Dedifferentiated amniotic fluid mesenchymal stem cell (primary cell): ENCODE measurements around the gene IRS1.

Experiments
- DNase-seq: peaks from one replicate; pipeline ENCODE4 v3.0.0-alpha.2; 2016; ENCODE audit errors: extremely low spot score

The IRS1 gene

DNA sequence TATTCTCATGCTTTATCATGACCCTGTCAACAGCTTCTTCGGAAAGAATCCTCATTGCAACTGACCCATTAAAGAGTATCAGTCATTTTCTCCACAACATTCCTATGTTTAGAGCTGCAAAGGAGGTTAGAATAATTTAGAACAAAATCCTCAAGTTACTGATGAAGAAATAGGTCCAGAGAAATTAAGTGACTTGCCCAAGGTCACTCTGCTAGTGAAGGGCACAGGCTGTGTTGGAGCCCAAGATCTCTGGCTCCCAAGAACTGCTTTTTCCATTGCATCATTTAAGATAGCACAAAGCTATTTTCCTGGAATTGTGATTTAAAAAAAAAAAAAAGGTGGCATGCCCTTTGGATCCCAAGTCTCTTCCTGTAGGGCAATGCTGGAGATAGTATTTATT is 9.6 kb downstream of the IRS1 start:
- DNase-seq = no peak

DNA sequence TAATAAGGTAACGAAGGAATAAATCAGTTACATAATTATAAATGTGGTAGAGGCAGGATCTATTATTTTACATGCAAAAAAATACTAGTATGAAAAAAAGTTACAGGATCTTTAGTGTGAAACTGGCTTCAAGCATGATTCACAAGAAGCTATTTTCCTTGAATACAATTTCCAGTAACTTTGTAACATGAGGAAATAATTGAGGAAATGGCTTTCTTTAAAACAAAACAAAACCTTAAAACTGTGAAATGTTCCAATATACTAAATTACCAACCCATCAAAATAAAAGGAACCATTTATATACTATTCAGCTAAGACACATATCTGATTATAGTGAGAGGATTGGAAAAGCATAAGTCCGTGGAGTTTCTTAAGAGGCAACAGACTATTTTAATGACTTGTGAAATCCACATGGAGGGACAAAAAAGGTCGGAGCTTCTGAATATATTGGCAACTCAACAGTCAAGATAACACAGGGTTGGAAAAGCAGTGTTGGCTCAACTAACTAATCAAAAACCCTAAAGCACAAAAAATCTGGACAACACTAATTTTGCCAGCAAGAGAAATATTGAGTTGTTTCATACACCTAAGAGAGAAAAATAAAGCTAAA is 10.6 kb downstream of the IRS1 start:
- DNase-seq = no peak

DNA sequence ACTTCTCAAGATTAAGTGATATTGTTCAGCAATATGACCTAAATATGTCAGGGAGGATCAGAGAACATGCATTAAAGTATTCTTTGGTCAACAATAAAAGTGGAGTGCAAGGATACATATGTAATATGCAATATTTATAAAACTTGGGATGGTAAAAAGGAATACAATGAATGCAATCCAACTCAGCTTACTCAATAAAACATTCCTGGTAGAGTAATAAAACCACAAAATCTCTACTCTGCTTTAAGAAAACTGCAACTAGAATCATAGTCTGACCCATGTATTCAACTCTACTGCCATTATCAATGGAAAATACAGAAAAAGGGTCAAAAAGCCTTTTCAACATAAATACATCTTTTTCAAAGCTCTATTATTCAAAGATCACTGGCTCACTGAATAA is 11.6 kb downstream of the IRS1 start:
- no peak for DNase-seq

DNA sequence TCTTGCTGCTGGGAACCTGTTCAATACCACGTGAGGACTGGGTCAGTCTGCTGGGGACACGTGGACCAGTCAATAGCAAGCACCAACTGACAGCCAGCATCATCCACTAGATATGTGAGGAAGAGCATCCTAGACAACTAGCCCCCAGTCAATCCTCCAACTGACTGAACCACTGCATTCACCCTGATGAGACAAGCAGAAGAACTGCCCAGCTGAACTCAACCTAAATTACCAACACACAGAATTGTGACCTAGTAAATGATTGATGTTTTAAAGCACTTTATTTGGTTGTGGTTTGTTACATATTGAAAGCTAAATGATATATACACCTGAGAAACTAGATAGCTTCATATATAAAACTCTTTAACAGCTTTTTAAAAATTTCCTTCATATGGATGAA is 15.7 kb downstream of the IRS1 start:
- DNase-seq = no peak

- no peak for DNase-seq
These were observed 17.4 kb downstream of the IRS1 start for GRCh38 chr2:226782092-226782713.

GRCh38 chr2:226780431-226780830 is 19.2 kb downstream of the IRS1 start:
- no peak for DNase-seq

- DNase-seq = no peak
These were observed 22.0 kb downstream of the IRS1 start for GRCh38 chr2:226777611-226778010.

- no peak for DNase-seq
These were observed 23.5 kb downstream of the IRS1 start for GRCh38 chr2:226776104-226776503.

- DNase-seq = no peak
These were observed 24.5 kb downstream of the IRS1 start for GRCh38 chr2:226775032-226775509.

DNA sequence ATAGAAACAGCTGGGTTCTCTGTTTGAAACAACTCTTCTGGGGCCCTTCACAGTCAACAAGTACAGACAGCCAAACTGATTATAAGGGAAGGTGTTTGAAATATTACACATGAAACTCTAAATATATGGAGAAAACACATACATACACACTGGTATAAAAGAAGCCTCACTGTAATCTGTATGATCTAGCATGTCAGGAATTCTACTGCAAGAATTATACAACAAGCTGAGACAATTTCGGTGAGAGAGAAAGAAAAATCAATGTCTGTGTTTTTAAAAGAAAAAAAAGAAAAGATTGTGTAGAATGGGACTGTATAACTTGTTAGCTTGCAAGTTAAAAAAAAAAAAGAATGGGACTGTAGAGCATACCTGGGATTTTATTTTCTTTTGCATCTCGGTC is 26.3 kb downstream of the IRS1 start:
- DNase-seq = no peak

DNA sequence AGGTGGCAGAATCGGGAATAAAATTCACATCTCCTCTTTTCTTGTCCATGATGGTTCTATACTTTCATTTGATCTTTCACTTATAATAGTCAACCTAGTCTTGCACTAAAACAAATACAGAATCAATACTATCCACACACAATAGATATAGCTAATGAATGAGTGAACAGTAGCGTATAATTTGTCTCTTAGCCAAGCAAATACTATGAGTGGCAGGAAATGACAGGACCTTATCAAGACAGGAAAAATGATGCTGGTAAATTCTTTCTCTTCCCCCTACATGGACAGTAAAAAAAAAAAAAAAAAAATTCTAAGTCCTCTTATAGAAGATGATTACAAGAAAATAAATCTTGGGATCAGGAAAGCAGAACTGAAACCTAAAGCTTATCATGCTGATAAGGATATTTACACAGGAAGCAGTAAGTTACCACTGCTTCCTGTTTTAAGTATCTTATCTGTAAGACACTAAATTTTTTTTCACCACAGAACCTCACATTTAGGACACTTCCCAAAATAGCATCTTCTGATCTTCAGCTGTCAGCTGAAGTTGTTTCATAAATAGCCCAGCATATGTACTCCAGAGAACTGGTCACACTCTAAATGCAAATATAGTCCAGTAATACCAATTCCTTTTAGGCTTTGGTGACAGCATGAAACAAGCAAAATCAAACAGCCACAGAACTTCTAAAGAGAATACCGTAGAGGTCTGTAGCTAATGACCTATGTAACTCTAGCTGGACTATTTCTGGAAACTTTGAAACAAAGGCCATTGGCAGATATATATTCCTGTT is 27.0 kb downstream of the IRS1 start:
- no peak for DNase-seq

DNA sequence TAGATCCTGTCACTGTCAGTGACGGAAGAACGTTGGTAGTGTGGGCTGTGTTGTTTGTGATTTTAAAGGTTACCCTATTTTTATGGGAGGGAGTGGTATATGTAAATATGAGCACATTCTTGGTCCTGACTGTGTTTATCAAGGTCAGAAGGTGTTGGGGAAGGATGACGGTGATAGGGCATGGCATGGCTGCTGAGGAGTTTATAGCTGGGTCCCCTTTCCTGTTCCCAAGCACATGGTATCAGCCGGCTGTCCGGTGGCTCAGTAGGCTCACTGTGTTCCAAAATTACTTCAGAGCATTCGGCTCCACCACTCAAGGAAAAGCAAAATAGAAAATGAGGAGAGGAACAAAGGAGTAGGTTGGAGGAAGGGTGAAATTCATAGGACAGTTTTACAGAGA is 28.6 kb downstream of the IRS1 start:
- no peak for DNase-seq

DNA sequence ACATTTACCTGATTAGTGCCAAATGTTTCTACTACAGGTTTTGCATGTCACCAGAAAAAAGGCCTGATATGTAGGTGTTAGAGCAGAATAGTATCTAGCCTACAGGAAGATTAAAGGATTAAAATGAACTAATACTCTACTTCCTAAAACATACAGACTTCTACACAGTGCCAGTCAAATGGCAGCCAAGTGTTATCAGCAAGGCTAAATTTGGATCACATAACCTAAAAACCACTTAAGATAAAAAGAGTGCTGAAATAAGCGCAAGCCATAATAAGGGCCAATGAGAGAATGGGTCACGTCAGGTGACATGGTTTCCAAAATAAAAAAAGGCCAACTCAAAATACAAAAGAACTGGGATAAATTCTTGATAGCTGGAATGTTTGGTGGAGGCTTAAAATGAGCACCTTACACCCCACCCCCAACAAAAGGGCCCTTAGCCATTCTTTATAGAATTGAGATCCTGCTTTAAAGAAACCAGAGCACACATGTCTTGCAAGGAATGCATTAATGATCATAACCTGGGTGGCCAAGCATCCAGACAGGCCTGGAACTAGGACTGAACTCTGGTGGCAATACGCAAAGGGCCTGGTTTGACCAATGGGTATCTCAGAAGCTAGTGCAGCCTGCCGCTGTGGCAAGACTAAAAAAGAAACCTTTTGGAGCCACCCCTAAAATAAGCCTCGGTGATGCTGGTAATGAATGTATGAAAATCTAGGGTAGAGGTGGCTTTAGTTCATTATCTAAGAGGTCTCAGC is 32.4 kb downstream of the IRS1 start:
- no peak for DNase-seq

- no peak for DNase-seq
These were observed 33.1 kb downstream of the IRS1 start for GRCh38 chr2:226766352-226767055.

DNA sequence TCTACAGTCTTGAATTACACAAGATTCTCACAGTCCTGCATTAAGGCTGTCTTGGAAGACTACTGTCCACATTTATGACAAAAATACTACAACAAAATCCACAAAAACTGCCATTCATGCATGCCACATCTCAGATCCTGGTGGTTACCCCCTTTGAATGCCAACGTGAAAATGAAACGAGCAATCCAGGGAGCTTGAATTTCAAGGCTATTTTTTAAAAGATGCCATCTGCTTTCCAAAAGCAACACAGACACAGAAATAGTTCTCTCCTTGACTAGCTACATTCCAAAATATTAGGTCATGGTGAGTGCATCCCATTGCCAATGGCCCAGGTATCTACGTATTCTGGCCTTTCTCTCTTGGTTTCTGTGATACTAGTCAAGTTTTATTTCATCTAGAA is 36.3 kb downstream of the IRS1 start:
- peak; percentile 25 for DNase-seq

- no peak for DNase-seq
These were observed 38.4 kb downstream of the IRS1 start for GRCh38 chr2:226761195-226761583.

GRCh38 chr2:226760412-226761194 is 39.0 kb downstream of the IRS1 start:
- DNase-seq = peak; percentile 72

GRCh38 chr2:226759768-226760167 is 39.9 kb downstream of the IRS1 start:
- DNase-seq = no peak

DNA sequence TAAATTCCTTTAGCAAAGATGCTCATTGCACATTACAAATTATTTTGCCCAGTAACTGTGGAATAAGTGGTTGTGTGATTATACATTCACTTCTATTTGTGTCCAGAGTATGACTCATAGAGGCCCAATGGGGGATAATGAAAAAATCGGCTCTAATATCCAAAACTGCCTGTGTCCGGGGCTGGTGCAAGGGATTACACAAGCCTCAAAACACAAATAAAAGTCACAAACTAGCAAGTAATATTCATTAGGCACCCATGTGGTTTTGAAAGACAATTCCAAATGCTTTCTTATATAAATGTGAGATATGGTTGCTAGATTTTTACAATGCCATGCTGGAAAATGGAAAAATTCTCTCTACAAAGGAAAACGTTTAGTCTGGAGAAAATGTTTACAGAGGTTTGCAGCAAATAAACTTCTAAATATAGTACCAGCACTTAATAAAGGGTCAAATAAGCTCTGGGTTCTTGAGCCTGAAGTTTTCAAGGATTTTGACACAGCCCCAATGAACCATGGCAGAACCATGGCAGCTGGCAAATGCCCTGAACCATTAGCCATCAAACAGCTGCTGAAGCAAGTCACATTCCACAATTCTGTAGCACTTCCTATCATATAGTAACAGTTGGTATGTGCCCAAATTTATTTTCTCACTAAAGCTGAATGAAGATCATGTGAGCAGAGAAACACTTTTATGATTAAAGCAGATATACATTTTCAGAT is 40.5 kb downstream of the IRS1 start:
- DNase-seq = peak; percentile 52

- no peak for DNase-seq
These were observed 43.5 kb downstream of the IRS1 start for GRCh38 chr2:226756131-226756530.
